Prostate gland (tissue), 2 donors: ENCODE results near the gene FGGY. TPM values are rescaled to one million over a fixed set of nuclear protein-coding genes. Genes with fewer than 3 reads are reported as not detected.
"Not testable (repeated sequence)": the region's sequence is repeated elsewhere in the genome, so short reads cannot be mapped to it uniquely, and the experiment has no call there.

Experiments used
- DNase-seq: peaks from one replicate; pipeline ENCODE4 v3.0.0-alpha.2; 2019; ENCODE audit warnings: low spot score
- H3K27ac ChIP-seq, 2 donors: fragments of 200-600 bp; sonication (generic); 2 replicates each; pipeline ENCODE4 v1.5.1; 2017 to 2019
- H3K27me3 ChIP-seq: fragments of 200-600 bp; sonication (generic); replicated peaks from 2 replicates; pipeline ENCODE4 v1.5.1; 2019; ENCODE audit not compliant: insufficient read depth
- H3K36me3 ChIP-seq, 2 donors: fragments of 200-600 bp; sonication (generic); 1 replicate in 1 of 2; 2 replicates in 1 of 2; pipeline versions ENCODE4 v1.5.1 to v1.8.1; 2017 to 2019
- H3K4me1 ChIP-seq: fragments of 200-600 bp; sonication (generic); replicated peaks from 2 replicates; pipeline ENCODE4 v1.5.1; 2019
- H3K4me3 ChIP-seq, 2 donors: fragments of 200-600 bp; sonication (generic); 2 replicates each; pipeline ENCODE4 v1.5.1; 2017 to 2019
- H3K9me3 ChIP-seq: fragments of 200-600 bp; sonication (generic); 2 replicates; pipeline ENCODE4 v1.5.1; 2017
- CTCF ChIP-seq, 4 experiments: fragments of 200-600 bp in 2 of 4; fragments of 450-650 bp in 2 of 4; sonication (generic) in 2 of 4; IDR thresholded peaks; 1 replicate in 3 of 4; 2 replicates in 1 of 4; pipeline ENCODE4 v1.5.1; 2016 to 2019; ENCODE audit warnings: antibody characterized with exemption in 4 of 4, mild to moderate bottlenecking in 2 of 4, moderate library complexity in 2 of 4
- POLR2A ChIP-seq: fragments of 450-650 bp; IDR thresholded peaks from one replicate; pipeline ENCODE4 v1.6.1; 2016; ENCODE audit warnings: antibody characterized with exemption, mild to moderate bottlenecking
- POLR2AphosphoS5 ChIP-seq: sonication (generic); formaldehyde crosslinking; IDR thresholded peaks from one replicate; pipeline ENCODE4 v1.6.1; 2017; ENCODE audit warnings: antibody characterized with exemption
- WGBS: methylation state at CpG from one replicate; pipeline ENCODE4 v1.1.5; 2018; 5-methylcytosine and 5-hydroxymethylcytosine counted together
- intact Hi-C: fragments of 100-400 bp; cut with DNase I; formaldehyde crosslinking; loops from one replicate; pipeline ENCODE4 v1.14.2; 2022
- total RNA-seq, 2 donors: library from RNA; depleted of rRNA; stranded (reverse); fragments of >200 nt; gene quantifications; one replicate each; pipeline ENCODE4 v1.1.0, GENCODE V29; 2016

Gene FGGY
- total RNA-seq, 2 donors from 2014 or later = 28.6 to 32.2 TPM

- intact Hi-C loops = no loop called here
- H3K9me3 ChIP-seq = no peaks in the 10 kb centered on the region
- H3K27me3 ChIP-seq = no peaks in the 10 kb centered on the region
- no peak overlapping the region for H3K27ac ChIP-seq
- H3K4me1 ChIP-seq = no peaks in the 10 kb centered on the region
- no peak overlapping the region for H3K4me3 ChIP-seq
- H3K36me3 ChIP-seq = no peaks in the 10 kb centered on the region
- TF ChIP-seq POLR2AphosphoS5 (no peak), CTCF (IDR thresholded peaks at IDR 0.05) (no peak)
- no peak for DNase-seq
- WGBS = 94% methylated on average over 2 of the region's 2 CpGs
These were observed 156.5 kb downstream of the FGGY start for GRCh38 chr1:59453297-59453968.

- Histone ChIP-seq H3K9me3 (no peaks in the 10 kb centered on the region), H3K27me3 (no peaks in the 10 kb centered on the region), H3K4me3 (no peak overlapping the region), H3K27ac (no peak overlapping the region), H3K36me3 (no peaks in the 10 kb centered on the region), H3K4me1 (no peaks in the 10 kb centered on the region)
- DNase-seq = no peak
- intact Hi-C loops = no loop called here
- TF ChIP-seq CTCF (IDR thresholded peaks at IDR 0.05) (no peak), POLR2A (no peak), POLR2AphosphoS5 (no peak)
- WGBS = 97% methylated on average over 2 of the region's 2 CpGs
These were observed 158.3 kb downstream of the FGGY start for GRCh38 chr1:59455206-59455605.

GRCh38 chr1:59457786-59458185 is 160.9 kb downstream of the FGGY start:
- Histone ChIP-seq H3K9me3 (no peaks in the 10 kb centered on the region), H3K27me3 (no peaks in the 10 kb centered on the region), H3K4me3 (no peak overlapping the region), H3K27ac (no peak overlapping the region), H3K4me1 (no peaks in the 10 kb centered on the region), H3K36me3 (no peaks in the 10 kb centered on the region)
- TF ChIP-seq POLR2A (no peak), POLR2AphosphoS5 (no peak), CTCF (IDR thresholded peaks at IDR 0.05) (no peak)
- 83% methylated on average over 2 of the region's 2 CpGs for WGBS
- intact Hi-C loops = no loop called here
- DNase-seq = no peak

- H3K27ac ChIP-seq = no peak overlapping the region
- H3K4me1 ChIP-seq = no peaks in the 10 kb centered on the region
- intact Hi-C loops = no loop called here
- H3K9me3 ChIP-seq = no peaks in the 10 kb centered on the region
- no peak for TF ChIP-seq POLR2AphosphoS5
- no peak for TF ChIP-seq POLR2A
- H3K4me3 ChIP-seq = no peak overlapping the region
- no peak for DNase-seq
- no peaks in the 10 kb centered on the region for H3K27me3 ChIP-seq
- WGBS = 90% methylated on average over 2 of the region's 2 CpGs
- no peaks in the 10 kb centered on the region for H3K36me3 ChIP-seq
These were observed 162.0 kb downstream of the FGGY start for GRCh38 chr1:59458884-59459283.

GRCh38 chr1:59462942-59463341 is 166.0 kb downstream of the FGGY start:
- H3K9me3 ChIP-seq, H3K4me1 ChIP-seq, DNase-seq, H3K4me3 ChIP-seq, H3K27me3 ChIP-seq, intact Hi-C loops, H3K36me3 ChIP-seq, H3K27ac ChIP-seq: not testable (repeated sequence)
- WGBS = 94% methylated on average over 2 of the region's 2 CpGs

GRCh38 chr1:59465478-59465877 is 168.6 kb downstream of the FGGY start:
- H3K4me3 ChIP-seq, DNase-seq, intact Hi-C loops, H3K4me1 ChIP-seq, H3K27ac ChIP-seq, H3K9me3 ChIP-seq, H3K27me3 ChIP-seq, H3K36me3 ChIP-seq: not testable (repeated sequence)
